H1 (cell line): Measurements from ENCODE around the gene BTRC. TPM values are rescaled to one million over a fixed set of nuclear protein-coding genes. Genes with fewer than 3 reads are reported as not detected.

Experiments used
- CTCF ChIA-PET: fragments of 300-600 bp; sonication (Branson Sonifier 250); formaldehyde crosslinking; loops from one replicate; lab custom pipeline; 2021; ENCODE audit not compliant: partially characterized antibody; lab: Charles Lee
- POLR2A ChIA-PET: fragments of 300-600 bp; sonication (Branson Sonifier 250); formaldehyde crosslinking; loops from one replicate; lab custom pipeline; 2021; ENCODE audit warnings: inconsistent platforms; ENCODE audit not compliant: partially characterized antibody; lab: Charles Lee
- DNase-seq, 2 experiments: peaks; one replicate each; pipeline versions ENCODE4 v3.0.0 to v3.0.0-alpha.2; 2010 to 2022; ENCODE audit warnings: low spot score in 2 of 2, low read depth in 1 of 2, mixed read lengths in 1 of 2
- FAIRE-seq: peaks from 2 replicates; lab custom pipeline; 2011; peaks lifted over from hg19 to GRCh38; lab: Jason Lieb, UNC
- H2AFZ ChIP-seq: 2 replicates; pipeline ENCODE4 v1.8.1; 2012; ENCODE audit warnings: low read length, inconsistent platforms
- H2AK5ac ChIP-seq: 2 replicates; pipeline ENCODE4 v1.6.1; 2013; ENCODE audit warnings: low read depth, low read length
- H2BK120ac ChIP-seq: replicated peaks from 2 replicates; pipeline ENCODE3; 2013; ENCODE audit warnings: low read depth, low read length, inconsistent platforms
- H2BK12ac ChIP-seq: 2 replicates; pipeline ENCODE4 v1.6.1; 2013; ENCODE audit warnings: low read depth, low read length
- H2BK15ac ChIP-seq: 2 replicates; pipeline ENCODE4 v1.6.1; 2013; ENCODE audit warnings: low read length
- H2BK20ac ChIP-seq: 2 replicates; pipeline ENCODE4 v1.6.1; 2013; ENCODE audit warnings: low read length
- H2BK5ac ChIP-seq: 2 replicates; pipeline ENCODE4 v1.6.1; 2013; ENCODE audit warnings: low read depth, low read length
- H3K14ac ChIP-seq: 2 replicates; pipeline ENCODE4 v1.6.1; 2013; ENCODE audit warnings: inconsistent platforms; ENCODE audit not compliant: insufficient read length
- H3K18ac ChIP-seq: 2 replicates; pipeline ENCODE4 v1.6.1; 2013; ENCODE audit warnings: low read length; ENCODE audit errors: extremely low read depth
- H3K23ac ChIP-seq: 2 replicates; pipeline ENCODE4 v1.6.1; 2013; ENCODE audit warnings: inconsistent platforms; ENCODE audit not compliant: insufficient read length
- H3K23me2 ChIP-seq: 2 replicates; pipeline ENCODE4 v1.6.1; 2013; ENCODE audit warnings: low read depth, low read length
- H3K27ac ChIP-seq: 2 replicates; pipeline ENCODE4 v1.6.1; 2011; ENCODE audit warnings: low read depth, low read length, inconsistent platforms
- H3K27me3 ChIP-seq, 4 experiments: replicated peaks in 1 of 4; 1 replicate in 1 of 4; 2 replicates in 3 of 4; pipeline versions ENCODE4 v1.6.1 to v1.8.1; 2011 to 2013; ENCODE audit warnings: low read length in 3 of 4, mild to moderate bottlenecking in 3 of 4, inconsistent platforms in 2 of 4, mixed read lengths in 2 of 4, moderate library complexity in 1 of 4; ENCODE audit not compliant: control insufficient read depth in 3 of 4, insufficient read depth in 3 of 4; ENCODE audit errors: extremely low read depth in 1 of 4
- H3K36me3 ChIP-seq, 4 experiments: 2 replicates each; pipeline versions ENCODE4 v1.6.1 to v1.8.1; 2011 to 2013; ENCODE audit warnings: mild to moderate bottlenecking in 4 of 4, low read length in 3 of 4, moderate library complexity in 2 of 4, control low read depth in 1 of 4, inconsistent platforms in 1 of 4; ENCODE audit not compliant: insufficient read depth in 4 of 4, control insufficient read depth in 2 of 4
- H3K4ac ChIP-seq: replicated peaks from 2 replicates; pipeline ENCODE3; 2013; ENCODE audit warnings: low read length, low read depth, mixed read lengths, inconsistent platforms; ENCODE audit not compliant: insufficient read length
- H3K4me1 ChIP-seq, 4 experiments: replicated peaks in 1 of 4; 1 replicate in 1 of 4; 2 replicates in 3 of 4; pipeline versions ENCODE4 v1.6.1 to v1.8.1; 2011 to 2013; ENCODE audit warnings: low read length in 3 of 4, inconsistent platforms in 2 of 4, mixed read lengths in 1 of 4; ENCODE audit not compliant: insufficient read depth in 4 of 4, control insufficient read depth in 3 of 4
- H3K4me2 ChIP-seq, 2 experiments: 2 replicates each; pipeline versions ENCODE4 v1.6.1 to v1.8.1; 2011 to 2013; ENCODE audit warnings: low read depth in 2 of 2, low read length in 2 of 2, control low read depth in 1 of 2, inconsistent platforms in 1 of 2, mild to moderate bottlenecking in 1 of 2; ENCODE audit not compliant: insufficient read depth in 1 of 2
- H3K4me3 ChIP-seq, 4 experiments: fragments of 200-600, 300-600 bp in 1 of 4; sonication (generic), shearing (Covaris generic), sonication (Bioruptor Twin) in 1 of 4; 2 replicates each; pipeline versions ENCODE4 v1.5.1 to v1.8.1; 2011 to 2016; ENCODE audit warnings: low read length in 4 of 4, low read depth in 3 of 4, control low read depth in 2 of 4, inconsistent platforms in 2 of 4, mild to moderate bottlenecking in 2 of 4, mixed read lengths in 1 of 4, moderate library complexity in 1 of 4; ENCODE audit not compliant: insufficient read depth in 2 of 4; ENCODE audit errors: extremely low read depth in 1 of 4
- H3K56ac ChIP-seq: replicated peaks from 2 replicates; pipeline ENCODE3; 2013; ENCODE audit warnings: low read depth, mild to moderate bottlenecking, mixed read lengths, low read length, inconsistent platforms; ENCODE audit not compliant: insufficient read length
- H3K79me1 ChIP-seq: 2 replicates; pipeline ENCODE4 v1.6.1; 2013; ENCODE audit warnings: low read depth, low read length, control low read depth
- H3K79me2 ChIP-seq, 2 experiments: 2 replicates each; pipeline versions ENCODE4 v1.6.1 to v1.8.1; 2012 to 2013; ENCODE audit warnings: low read length in 2 of 2, mild to moderate bottlenecking in 2 of 2, inconsistent platforms in 1 of 2; ENCODE audit not compliant: insufficient read depth in 2 of 2, control insufficient read depth in 1 of 2
- H3K9ac ChIP-seq, 4 experiments: replicated peaks in 1 of 4; 1 replicate in 1 of 4; 2 replicates in 3 of 4; pipeline versions ENCODE4 v1.6.1 to v1.8.1; 2011 to 2013; ENCODE audit warnings: low read depth in 3 of 4, low read length in 3 of 4, control low read depth in 2 of 4, mild to moderate bottlenecking in 2 of 4, moderate library complexity in 2 of 4, inconsistent platforms in 1 of 4; ENCODE audit errors: extremely low read depth in 1 of 4
- H3K9me3 ChIP-seq, 2 experiments: 2 replicates each; pipeline versions ENCODE4 v1.6.1 to v1.8.1; 2012 to 2013; ENCODE audit warnings: mild to moderate bottlenecking in 2 of 2, moderate library complexity in 2 of 2, control low read depth in 1 of 2, inconsistent platforms in 1 of 2, low read depth in 1 of 2, low read length in 1 of 2, mixed read lengths in 1 of 2; ENCODE audit not compliant: insufficient read depth in 2 of 2
- H4K20me1 ChIP-seq, 2 experiments: replicated peaks in 1 of 2; 2 replicates each; pipeline versions ENCODE3 to v1.8.1; 2011 to 2013; ENCODE audit warnings: inconsistent platforms in 2 of 2, low read length in 2 of 2, mild to moderate bottlenecking in 1 of 2; ENCODE audit not compliant: insufficient read depth in 2 of 2, control insufficient read depth in 1 of 2
- H4K5ac ChIP-seq: 2 replicates; pipeline ENCODE4 v1.6.1; 2013; ENCODE audit warnings: low read length, low read depth, mixed read lengths, inconsistent platforms; ENCODE audit not compliant: insufficient read length
- H4K8ac ChIP-seq: 2 replicates; pipeline ENCODE4 v1.8.0; 2013; ENCODE audit warnings: mild to moderate bottlenecking, moderate library complexity, low read length, inconsistent platforms; ENCODE audit not compliant: insufficient read depth; ENCODE audit errors: extremely low read depth
- H4K91ac ChIP-seq: replicated peaks from 2 replicates; pipeline ENCODE3; 2013; ENCODE audit warnings: low read length, mixed read lengths, inconsistent platforms; ENCODE audit not compliant: insufficient read length
- BCL11A ChIP-seq, 2 experiments: IDR thresholded peaks; one replicate each; pipeline ENCODE4 v1.6.1; 2011; ENCODE audit warnings: low read depth in 2 of 2, low read length in 2 of 2, mild to moderate bottlenecking in 2 of 2
- FOSL1 ChIP-seq: IDR thresholded peaks from 2 replicates; pipeline ENCODE4 v1.6.1; 2011; ENCODE audit warnings: mild to moderate bottlenecking, low read depth, low read length, moderate library complexity; ENCODE audit not compliant: insufficient read depth
- POLR2AphosphoS5 ChIP-seq: IDR thresholded peaks from 2 replicates; pipeline ENCODE4 v1.6.1; 2011; ENCODE audit warnings: low read depth, low read length
- RNF2 ChIP-seq: fragments of 200-900, 300-1000 bp; sonication (generic); IDR thresholded peaks from 2 replicates; pipeline ENCODE4 v1.7.1; 2016; ENCODE audit warnings: borderline replicate concordance, low read depth, mild to moderate bottlenecking, antibody characterized with exemption, low read length; ENCODE audit not compliant: poor library complexity, severe bottlenecking; ENCODE audit errors: missing control alignments
- polyA plus RNA-seq, 7 experiments: library from polyadenylated mRNA; depleted of rRNA in 3 of 7; stranded (reverse) in 5 of 7; unstranded in 2 of 7; fragments of >200 nt in 5 of 7; fragments of 200-250 nt in 2 of 7; gene quantifications; 1 replicate in 5 of 7; 2 replicates in 1 of 7; 4 replicates in 1 of 7; pipeline versions ENCODE4 v1.2.1 to v1.2.3, GENCODE V29; 2011 to 2013; ENCODE audit warnings: missing spikeins in 2 of 7, mixed read lengths in 2 of 7
- total RNA-seq: library from RNA; stranded (reverse); fragmentation: NEBNext Ultra II Directional; extraction: Animal tissue kit (Norgen Biotek cat#: 25700); gene quantifications from 2 replicates; pipeline ENCODE4 v1.2.1, GENCODE V29; 2021

BTRC gene
- total and polyA plus RNA-seq, 2 of the 8 experiments (the other 6 are each of a cell fraction or from before 2014, with no cell fraction given): 9.9 to 24.7 TPM

GRCh38 chr10:101511938-101512337 is 158.0 kb downstream of the BTRC start:
- Histone ChIP-seq H3K23ac (no peak overlapping the region), H3K14ac (no peak overlapping the region), H3K9me3 (peaks cover 0 to 3% of the 10 kb centered on the region in 2 experiments; a peak in 1 of 4 replicates), H3K79me1 (no peaks in the 10 kb centered on the region), H4K20me1 (no peaks in the 10 kb centered on the region), H4K91ac (no peak overlapping the region), H2AK5ac (no peak overlapping the region), H3K27me3 (no peaks in the 10 kb centered on the region), H2BK15ac (no peak overlapping the region), H3K27ac (no peak overlapping the region), H3K4ac (no peak overlapping the region), H3K23me2 (no peaks in the 10 kb centered on the region), H2BK20ac (no peak overlapping the region), H3K4me1 (no peaks in the 10 kb centered on the region), H2AFZ (no peak overlapping the region), H3K79me2 (no peaks in the 10 kb centered on the region), H3K4me3 (no peak overlapping the region), H3K36me3 (no peaks in the 10 kb centered on the region), H3K18ac (no peak overlapping the region), H3K9ac (no peak overlapping the region), H3K4me2 (no peak overlapping the region), H2BK5ac (no peak overlapping the region), H4K8ac (no peak overlapping the region), H2BK12ac (no peak overlapping the region), H4K5ac (no peak overlapping the region), H3K56ac (no peak overlapping the region), H2BK120ac (no peak overlapping the region)
- ChIA-PET CTCF (interaction anchor here (1.1 kb wide), 1 partner anchor 9 kb away, joined by 4 read pairs; no protein-coding TSS in a partner anchor), POLR2A (no interaction called here)
- DNase-seq (no peak), FAIRE-seq (no peak)
- TF ChIP-seq POLR2AphosphoS5 (no peak), FOSL1 (no peak), BCL11A (IDR thresholded peaks at IDR 0.05; ENCODE audit: low read depth in 2 of 2, low read length in 2 of 2) (no peak), RNF2 (no peak)
